H9 (cell line): ENCODE data around the gene LRP5. TPM values are rescaled to one million over a fixed set of nuclear protein-coding genes. Genes with fewer than 3 reads are reported as not detected.

Experiments used
- DNase-seq: peaks from one replicate; pipeline ENCODE4 v3.0.0-alpha.2; 2017
- H2AFZ ChIP-seq: one replicate; pipeline ENCODE4 v1.6.1; 2013; ENCODE audit warnings: mild to moderate bottlenecking, low read length, control low read depth, moderate library complexity
- H2AK5ac ChIP-seq: 2 replicates; pipeline ENCODE4 v1.6.1; 2013; ENCODE audit warnings: low read length, control low read depth, mixed read lengths; ENCODE audit not compliant: insufficient read length
- H2BK120ac ChIP-seq: one replicate; pipeline ENCODE4 v1.6.1; 2013; ENCODE audit warnings: low read depth, mild to moderate bottlenecking, low read length, control low read depth, inconsistent platforms; ENCODE audit not compliant: poor library complexity, severe bottlenecking
- H2BK12ac ChIP-seq: 2 replicates; pipeline ENCODE4 v1.6.1; 2013; ENCODE audit warnings: low read length, control low read depth, mixed read lengths, low read depth; ENCODE audit not compliant: insufficient read length
- H2BK15ac ChIP-seq: 2 replicates; pipeline ENCODE4 v1.6.1; 2013; ENCODE audit warnings: low read depth, low read length, control low read depth
- H2BK20ac ChIP-seq: one replicate; pipeline ENCODE4 v1.6.1; 2013; ENCODE audit warnings: low read depth, mild to moderate bottlenecking, low read length, control low read depth, inconsistent platforms; ENCODE audit not compliant: poor library complexity, severe bottlenecking
- H2BK5ac ChIP-seq: 2 replicates; pipeline ENCODE4 v1.6.1; 2013; ENCODE audit warnings: low read length, control low read depth, mixed read lengths; ENCODE audit not compliant: insufficient read length
- H3K14ac ChIP-seq: 2 replicates; pipeline ENCODE4 v1.6.1; 2013; ENCODE audit warnings: low read length, control low read depth; ENCODE audit not compliant: insufficient read depth
- H3K18ac ChIP-seq: 2 replicates; pipeline ENCODE4 v1.6.1; 2013; ENCODE audit warnings: low read depth, mild to moderate bottlenecking, mixed read lengths, low read length, control low read depth; ENCODE audit not compliant: insufficient read length
- H3K23ac ChIP-seq: 2 replicates; pipeline ENCODE4 v1.6.1; 2013; ENCODE audit warnings: low read length, control low read depth, mixed read lengths, low read depth; ENCODE audit not compliant: insufficient read length
- H3K23me2 ChIP-seq: 2 replicates; pipeline ENCODE4 v1.6.1; 2013; ENCODE audit warnings: low read depth, mild to moderate bottlenecking, mixed read lengths, low read length, control low read depth; ENCODE audit not compliant: insufficient read length, poor library complexity, severe bottlenecking
- H3K27ac ChIP-seq: 2 replicates; pipeline ENCODE4 v1.5.1; 2013; ENCODE audit warnings: low read length, control low read depth, mixed read lengths, low read depth; ENCODE audit not compliant: insufficient read length
- H3K27me3 ChIP-seq: 2 replicates; pipeline ENCODE4 v1.6.1; 2013; ENCODE audit warnings: low read length, control low read depth, inconsistent platforms; ENCODE audit not compliant: insufficient read depth
- H3K4ac ChIP-seq: 2 replicates; pipeline ENCODE4 v1.6.1; 2013; ENCODE audit warnings: low read depth, mild to moderate bottlenecking, control low read depth, inconsistent platforms, low read length, moderate library complexity
- H3K4me1 ChIP-seq: 2 replicates; pipeline ENCODE4 v1.6.1; 2013; ENCODE audit warnings: low read length, control low read depth, inconsistent platforms; ENCODE audit not compliant: insufficient read depth
- H3K4me2 ChIP-seq: 2 replicates; pipeline ENCODE4 v1.6.1; 2013; ENCODE audit warnings: low read length, control low read depth, mixed read lengths; ENCODE audit not compliant: insufficient read length, insufficient read depth
- H3K56ac ChIP-seq: 2 replicates; pipeline ENCODE4 v1.6.1; 2013; ENCODE audit warnings: low read depth, mild to moderate bottlenecking, mixed read lengths, low read length, control low read depth; ENCODE audit not compliant: insufficient read length
- H3K79me1 ChIP-seq: 2 replicates; pipeline ENCODE4 v1.6.1; 2013; ENCODE audit warnings: low read depth, mild to moderate bottlenecking, moderate library complexity, low read length, control low read depth, inconsistent platforms; ENCODE audit not compliant: insufficient read depth, poor library complexity, severe bottlenecking
- H3K79me2 ChIP-seq: 2 replicates; pipeline ENCODE4 v1.6.1; 2013; ENCODE audit warnings: low read length, control low read depth, inconsistent platforms; ENCODE audit not compliant: insufficient read depth
- H3K9ac ChIP-seq: 2 replicates; pipeline ENCODE4 v1.6.1; 2013; ENCODE audit warnings: low read length, control low read depth, mixed read lengths; ENCODE audit not compliant: insufficient read length; ENCODE audit errors: extremely low read depth
- H3K9me3 ChIP-seq: one replicate; pipeline ENCODE4 v1.6.1; 2013; ENCODE audit warnings: low read depth, low read length, inconsistent platforms; ENCODE audit not compliant: control insufficient read depth
- H3T11ph ChIP-seq: one replicate; pipeline ENCODE4 v1.6.1; 2013; ENCODE audit warnings: mild to moderate bottlenecking, low read length, control low read depth, inconsistent platforms
- H4K20me1 ChIP-seq: one replicate; pipeline ENCODE4 v1.6.1; 2013; ENCODE audit not compliant: control insufficient read depth, insufficient read length, insufficient read depth
- H4K5ac ChIP-seq: 2 replicates; pipeline ENCODE4 v1.6.1; 2013; ENCODE audit warnings: low read depth, mild to moderate bottlenecking, mixed read lengths, low read length, control low read depth; ENCODE audit not compliant: insufficient read length
- H4K8ac ChIP-seq: replicated peaks from 2 replicates; pipeline ENCODE4 v1.6.1; 2013; ENCODE audit warnings: low read length, control low read depth, mixed read lengths, low read depth; ENCODE audit not compliant: insufficient read length
- H4K91ac ChIP-seq: 2 replicates; pipeline ENCODE4 v1.6.1; 2013; ENCODE audit warnings: low read depth, mild to moderate bottlenecking, moderate library complexity, mixed read lengths, low read length, control low read depth; ENCODE audit not compliant: insufficient read length
- H3K27ac Mint-ChIP-seq, 3 experiments: 2 replicates in 2 of 3; 3 replicates in 1 of 3; pipeline ENCODE4 v1.8.0; 2020 to 2021; ENCODE audit warnings: mixed read lengths in 3 of 3, mild to moderate bottlenecking in 1 of 3, moderate library complexity in 1 of 3
- H3K27me3 Mint-ChIP-seq: 2 replicates; pipeline ENCODE4 v1.8.0; 2021; ENCODE audit warnings: low read depth, mild to moderate bottlenecking, moderate library complexity, mixed read lengths
- H3K36me3 Mint-ChIP-seq, 3 experiments: 2 replicates in 2 of 3; 3 replicates in 1 of 3; pipeline ENCODE4 v1.8.0; 2020 to 2021; ENCODE audit warnings: low read depth in 3 of 3, mixed read lengths in 3 of 3; ENCODE audit not compliant: insufficient read depth in 1 of 3
- H3K4me1 Mint-ChIP-seq, 2 experiments: 2 replicates each; pipeline ENCODE4 v1.8.0; 2020; ENCODE audit warnings: mixed read lengths in 2 of 2
- H3K4me3 Mint-ChIP-seq, 2 experiments: 2 replicates in 1 of 2; 3 replicates in 1 of 2; pipeline ENCODE4 v1.8.0; 2020 to 2021; ENCODE audit warnings: mild to moderate bottlenecking in 2 of 2, mixed read lengths in 2 of 2, moderate library complexity in 1 of 2
- H3K9me3 Mint-ChIP-seq, 2 experiments: 2 replicates in 1 of 2; 3 replicates in 1 of 2; pipeline ENCODE4 v1.8.0; 2020; ENCODE audit warnings: mild to moderate bottlenecking in 2 of 2, mixed read lengths in 2 of 2, moderate library complexity in 1 of 2
- CTCF ChIP-seq: fragments of 200-600 bp; sonication (generic); conservative IDR thresholded peaks from 3 replicates; pipeline ENCODE4 v1.8.0; 2021; ENCODE audit warnings: antibody characterized with exemption, mild to moderate bottlenecking
- WGBS: extraction: QIAGEN DNeasy Blood & Tissue Kit; methylation state at CpG from one replicate; pipeline ENCODE4 v1.1.7; 2013; ENCODE audit warnings: missing lambda C conversion rate, low lambda C conversion rate, mixed read lengths; ENCODE audit not compliant: insufficient read length; ENCODE audit errors: extremely low coverage; 5-methylcytosine and 5-hydroxymethylcytosine counted together
- total RNA-seq: library from RNA; stranded (reverse); gene quantifications from 2 replicates; pipeline ENCODE4 v1.2.1, GENCODE V29; 2021

The LRP5 gene
- total RNA-seq, 1 experiment from 2014 or later = 38.4 TPM

GRCh38 chr11:68388595-68389198, 76.3 kb downstream of the LRP5 start:
- Histone ChIP-seq H4K8ac (no peak overlapping the region), H3K27ac (no peak overlapping the region), H3K4me1 (no peaks in the 10 kb centered on the region), H2AK5ac (no peak overlapping the region), H2BK5ac (no peak overlapping the region), H3K23ac (no peak overlapping the region), H4K91ac (no peak overlapping the region), H3K79me1 (no peaks in the 10 kb centered on the region), H3K18ac (no peak overlapping the region), H3K9me3 (no peaks in the 10 kb centered on the region), H3K4me2 (no peak overlapping the region), H3K14ac (no peak overlapping the region), H2AFZ (no peak overlapping the region), H2BK15ac (no peak overlapping the region), H2BK20ac (no peak overlapping the region), H2BK12ac (no peak overlapping the region), H3K79me2 (no peaks in the 10 kb centered on the region), H4K20me1 (no peaks in the 10 kb centered on the region), H3T11ph (no peak overlapping the region), H3K4ac (no peak overlapping the region), H3K27me3 (no peaks in the 10 kb centered on the region; the same call in 1 of the 2 replicates), H3K56ac (no peak overlapping the region), H2BK120ac (no peak overlapping the region), H4K5ac (no peak overlapping the region), H3K23me2 (no peaks in the 10 kb centered on the region), H3K9ac (no peak overlapping the region)
- no peak overlapping the region for H3K27ac Mint-ChIP-seq
- no peak for TF ChIP-seq CTCF
- peaks cover 18 to 27% (median 19%) of the 10 kb centered on the region in 3 experiments; a peak in 6 of 7 replicates for H3K36me3 Mint-ChIP-seq
- DNase-seq = no peak
- no peaks in the 10 kb centered on the region for H3K27me3 Mint-ChIP-seq
- H3K9me3 Mint-ChIP-seq = no peaks in the 10 kb centered on the region
- H3K4me1 Mint-ChIP-seq = no peaks in the 10 kb centered on the region
- H3K4me3 Mint-ChIP-seq = no peak overlapping the region
- WGBS = 87% methylated on average over 4 of the region's 11 CpGs
